Measurements from ENCODE around the gene RHOBTB1.

DNA sequence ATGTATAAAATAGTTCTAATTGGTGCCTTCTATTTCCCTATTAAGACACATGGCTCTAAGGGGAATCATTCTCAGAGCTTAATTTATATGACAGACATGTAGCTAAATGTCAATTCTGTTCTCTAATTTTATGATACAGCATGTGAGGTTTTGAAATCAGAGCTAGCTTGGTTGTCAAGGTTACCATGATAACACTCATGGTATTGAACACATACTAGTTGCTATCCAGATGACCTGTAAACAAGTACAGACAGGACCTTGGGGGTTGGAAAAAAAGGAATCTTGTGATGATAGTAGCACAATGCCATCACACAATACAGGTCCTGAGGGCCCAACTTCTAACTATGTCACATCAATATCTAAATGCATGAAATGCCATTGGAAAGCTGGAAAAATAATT, 49.2 kb downstream of the RHOBTB1 start:
- TF ChIP-seq, protein P1, sequence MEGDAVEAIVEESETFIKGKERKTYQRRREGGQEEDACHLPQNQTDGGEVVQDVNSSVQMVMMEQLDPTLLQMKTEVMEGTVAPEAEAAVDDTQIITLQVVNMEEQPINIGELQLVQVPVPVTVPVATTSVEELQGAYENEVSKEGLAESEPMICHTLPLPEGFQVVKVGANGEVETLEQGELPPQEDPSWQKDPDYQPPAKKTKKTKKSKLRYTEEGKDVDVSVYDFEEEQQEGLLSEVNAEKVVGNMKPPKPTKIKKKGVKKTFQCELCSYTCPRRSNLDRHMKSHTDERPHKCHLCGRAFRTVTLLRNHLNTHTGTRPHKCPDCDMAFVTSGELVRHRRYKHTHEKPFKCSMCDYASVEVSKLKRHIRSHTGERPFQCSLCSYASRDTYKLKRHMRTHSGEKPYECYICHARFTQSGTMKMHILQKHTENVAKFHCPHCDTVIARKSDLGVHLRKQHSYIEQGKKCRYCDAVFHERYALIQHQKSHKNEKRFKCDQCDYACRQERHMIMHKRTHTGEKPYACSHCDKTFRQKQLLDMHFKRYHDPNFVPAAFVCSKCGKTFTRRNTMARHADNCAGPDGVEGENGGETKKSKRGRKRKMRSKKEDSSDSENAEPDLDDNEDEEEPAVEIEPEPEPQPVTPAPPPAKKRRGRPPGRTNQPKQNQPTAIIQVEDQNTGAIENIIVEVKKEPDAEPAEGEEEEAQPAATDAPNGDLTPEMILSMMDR (IDR thresholded peaks at IDR 0.05): no peak
- TF ChIP-seq POLR2A (IDR thresholded peaks at IDR 0.05): no peak
